ENCODE data around the gene HIC2.
"Not testable (repeated sequence)": the region's sequence is repeated elsewhere in the genome, so short reads cannot be mapped to it uniquely, and the experiment has no call there.

HIC2 gene

GRCh38 chr22:21455334-21456089 lies 38.3 kb downstream of the HIC2 start:
- DNase-seq (ENCODE audit: low read depth) = no peak
- TF ChIP-seq CTCF (conservative IDR thresholded peaks at IDR 0.05; ENCODE audit: low read length) = no peak
- no peak overlapping the region for H3K4me3 ChIP-seq (ENCODE audit: low read length)

GRCh38 chr22:21457023-21457787 lies 40.0 kb downstream of the HIC2 start:
- TF ChIP-seq CTCF (conservative IDR thresholded peaks at IDR 0.05; ENCODE audit: low read length) = no peak
- DNase-seq (ENCODE audit: low read depth) = no peak
- H3K4me3 ChIP-seq (ENCODE audit: low read length) = no peak overlapping the region

GRCh38 chr22:21462672-21463071 lies 45.5 kb downstream of the HIC2 start:
- H3K4me3 ChIP-seq (ENCODE audit: low read length); DNase-seq (ENCODE audit: low read depth): not testable (repeated sequence)

- H3K4me3 ChIP-seq (ENCODE audit: low read length) = peak within 1 kb of the TSS; percentile 57
- DNase-seq (ENCODE audit: low read depth) = not testable (repeated sequence)
Measured at GRCh38 chr22:21467337-21468193, 50.4 kb downstream of the HIC2 start, which contains the start of gene TMEM191C. Gene TMEM191C (plus strand): TSS chr22:21467387. CDS start chr22:21467460, 73 bp downstream.

- peak; percentile 61 for DNase-seq (ENCODE audit: low read depth)
- peak overlapping the region; percentile 57 for H3K4me3 ChIP-seq (ENCODE audit: low read length)
Measured at GRCh38 chr22:21468194-21469096, 51.3 kb downstream of the HIC2 start.

GRCh38 chr22:21469097-21469994 lies 52.2 kb downstream of the HIC2 start:
- H3K4me3 ChIP-seq (ENCODE audit: low read length); DNase-seq (ENCODE audit: low read depth): not testable (repeated sequence)

- not testable (repeated sequence) for DNase-seq (ENCODE audit: low read depth); H3K4me3 ChIP-seq (ENCODE audit: low read length)
Measured at GRCh38 chr22:21472984-21473383, 55.8 kb downstream of the HIC2 start.

- DNase-seq (ENCODE audit: low read depth); H3K4me3 ChIP-seq (ENCODE audit: low read length): not testable (repeated sequence)
Measured at GRCh38 chr22:21473664-21474063, 56.5 kb downstream of the HIC2 start.

GRCh38 chr22:21484039-21484438 lies 66.9 kb downstream of the HIC2 start:
- not testable (repeated sequence) for DNase-seq (ENCODE audit: low read depth); H3K4me3 ChIP-seq (ENCODE audit: low read length)

- not testable (repeated sequence) for DNase-seq (ENCODE audit: low read depth); H3K4me3 ChIP-seq (ENCODE audit: low read length)
Measured at GRCh38 chr22:21487723-21488122, 70.6 kb downstream of the HIC2 start.

- not testable (repeated sequence) for DNase-seq (ENCODE audit: low read depth); H3K4me3 ChIP-seq (ENCODE audit: low read length)
Measured at GRCh38 chr22:21489149-21489680, 72.0 kb downstream of the HIC2 start.

- DNase-seq (ENCODE audit: low read depth); H3K4me3 ChIP-seq (ENCODE audit: low read length): not testable (repeated sequence)
Measured at GRCh38 chr22:21490556-21490955, 73.4 kb downstream of the HIC2 start.

- DNase-seq (ENCODE audit: low read depth); H3K4me3 ChIP-seq (ENCODE audit: low read length): not testable (repeated sequence)
Measured at GRCh38 chr22:21492271-21492670, 75.1 kb downstream of the HIC2 start.
